ENCODE measurements around the gene GALNT17.

Gene GALNT17

GRCh38 chr7:71485586-71485985 is 353.6 kb downstream of the GALNT17 start:
- H3K79me2 ChIP-seq (ENCODE audit: insufficient read depth, low read length), result no peaks in the 10 kb centered on the region
- H3K27me3 ChIP-seq (ENCODE audit: insufficient read depth, low read length, poor library complexity, severe bottlenecking), result no peaks in the 10 kb centered on the region
- no peaks in the 10 kb centered on the region for H3K9me3 ChIP-seq (ENCODE audit: insufficient read depth, low read depth, low read length)
- H3F3A ChIP-seq (ENCODE audit: low read depth), result no peaks in the 10 kb centered on the region
- H4K20me1 ChIP-seq (ENCODE audit: insufficient read depth, low read length, poor library complexity, severe bottlenecking), result no peaks in the 10 kb centered on the region
- H2AFZ ChIP-seq (ENCODE audit: low read length), result no peak overlapping the region
- no peak overlapping the region for H3K4me3 ChIP-seq (ENCODE audit: low read length, poor library complexity, severe bottlenecking)
- H3K4me1 ChIP-seq (ENCODE audit: insufficient read depth, low read length, poor library complexity, severe bottlenecking), result no peaks in the 10 kb centered on the region
- H3K9ac ChIP-seq (ENCODE audit: low read depth, low read length, poor library complexity, severe bottlenecking), result no peak overlapping the region
- TF ChIP-seq EZH2phosphoT487 (IDR thresholded peaks at IDR 0.05; ENCODE audit: borderline replicate concordance), result no peak
- TF ChIP-seq, protein P1, sequence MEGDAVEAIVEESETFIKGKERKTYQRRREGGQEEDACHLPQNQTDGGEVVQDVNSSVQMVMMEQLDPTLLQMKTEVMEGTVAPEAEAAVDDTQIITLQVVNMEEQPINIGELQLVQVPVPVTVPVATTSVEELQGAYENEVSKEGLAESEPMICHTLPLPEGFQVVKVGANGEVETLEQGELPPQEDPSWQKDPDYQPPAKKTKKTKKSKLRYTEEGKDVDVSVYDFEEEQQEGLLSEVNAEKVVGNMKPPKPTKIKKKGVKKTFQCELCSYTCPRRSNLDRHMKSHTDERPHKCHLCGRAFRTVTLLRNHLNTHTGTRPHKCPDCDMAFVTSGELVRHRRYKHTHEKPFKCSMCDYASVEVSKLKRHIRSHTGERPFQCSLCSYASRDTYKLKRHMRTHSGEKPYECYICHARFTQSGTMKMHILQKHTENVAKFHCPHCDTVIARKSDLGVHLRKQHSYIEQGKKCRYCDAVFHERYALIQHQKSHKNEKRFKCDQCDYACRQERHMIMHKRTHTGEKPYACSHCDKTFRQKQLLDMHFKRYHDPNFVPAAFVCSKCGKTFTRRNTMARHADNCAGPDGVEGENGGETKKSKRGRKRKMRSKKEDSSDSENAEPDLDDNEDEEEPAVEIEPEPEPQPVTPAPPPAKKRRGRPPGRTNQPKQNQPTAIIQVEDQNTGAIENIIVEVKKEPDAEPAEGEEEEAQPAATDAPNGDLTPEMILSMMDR (conservative IDR thresholded peaks at IDR 0.05; ENCODE audit: low read length), result no peak
- H3K4me2 ChIP-seq (ENCODE audit: low read depth, low read length, poor library complexity, severe bottlenecking), result no peak overlapping the region
- H3K9me2 ChIP-seq (replicated peaks; ENCODE audit: low read depth, low read length), result no peaks in the 10 kb centered on the region
- H3K36me3 ChIP-seq (ENCODE audit: insufficient read depth, low read length), result no peaks in the 10 kb centered on the region

DNA sequence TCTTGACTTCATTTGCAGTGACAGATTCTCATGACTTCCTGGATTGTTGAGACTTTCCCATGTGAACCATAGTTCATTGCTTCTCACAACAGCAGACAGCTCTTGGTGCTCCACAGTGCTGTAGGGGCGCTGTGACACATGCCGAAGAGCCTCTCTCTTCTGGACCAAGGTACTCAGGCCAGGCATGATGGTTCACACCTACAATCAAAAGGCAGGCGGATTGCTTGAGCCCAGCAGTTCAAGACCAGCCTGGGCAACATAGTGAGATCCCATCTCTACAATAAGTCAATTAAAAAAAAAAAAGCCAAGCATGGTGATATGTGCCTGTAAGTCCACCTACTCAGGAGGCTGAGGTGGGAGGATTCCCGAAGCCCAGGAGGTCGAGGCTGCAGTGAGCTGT is 354.5 kb downstream of the GALNT17 start:
- no peaks in the 10 kb centered on the region for H4K20me1 ChIP-seq (ENCODE audit: insufficient read depth, low read length, poor library complexity, severe bottlenecking)
- H3K4me2 ChIP-seq (ENCODE audit: low read depth, low read length, poor library complexity, severe bottlenecking), result no peak overlapping the region
- H2AFZ ChIP-seq (ENCODE audit: low read length), result no peak overlapping the region
- H3K4me1 ChIP-seq (ENCODE audit: insufficient read depth, low read length, poor library complexity, severe bottlenecking), result no peaks in the 10 kb centered on the region
- H3K79me2 ChIP-seq (ENCODE audit: insufficient read depth, low read length), result no peaks in the 10 kb centered on the region
- no peaks in the 10 kb centered on the region for H3F3A ChIP-seq (ENCODE audit: low read depth)
- H3K27me3 ChIP-seq (ENCODE audit: insufficient read depth, low read length, poor library complexity, severe bottlenecking), result no peaks in the 10 kb centered on the region
- no peaks in the 10 kb centered on the region for H3K9me2 ChIP-seq (replicated peaks; ENCODE audit: low read depth, low read length)
- no peak overlapping the region for H3K9ac ChIP-seq (ENCODE audit: low read depth, low read length, poor library complexity, severe bottlenecking)
- H3K9me3 ChIP-seq (ENCODE audit: insufficient read depth, low read depth, low read length), result no peaks in the 10 kb centered on the region
- no peak overlapping the region for H3K4me3 ChIP-seq (ENCODE audit: low read length, poor library complexity, severe bottlenecking)
- no peaks in the 10 kb centered on the region for H3K36me3 ChIP-seq (ENCODE audit: insufficient read depth, low read length)
- TF ChIP-seq, protein P1 (conservative IDR thresholded peaks at IDR 0.05; ENCODE audit: low read length), result no peak
- TF ChIP-seq EZH2phosphoT487 (IDR thresholded peaks at IDR 0.05; ENCODE audit: borderline replicate concordance), result no peak

GRCh38 chr7:71486856-71487628 is 355.1 kb downstream of the GALNT17 start:
- no peak overlapping the region for H3K4me3 ChIP-seq (ENCODE audit: low read length, poor library complexity, severe bottlenecking)
- no peak for TF ChIP-seq EZH2phosphoT487 (IDR thresholded peaks at IDR 0.05; ENCODE audit: borderline replicate concordance)
- TF ChIP-seq, protein P1 (conservative IDR thresholded peaks at IDR 0.05; ENCODE audit: low read length), result no peak
- H3K9ac ChIP-seq (ENCODE audit: low read depth, low read length, poor library complexity, severe bottlenecking), result no peak overlapping the region
- H3K27me3 ChIP-seq (ENCODE audit: insufficient read depth, low read length, poor library complexity, severe bottlenecking), result no peaks in the 10 kb centered on the region
- no peaks in the 10 kb centered on the region for H3K9me2 ChIP-seq (replicated peaks; ENCODE audit: low read depth, low read length)
- no peaks in the 10 kb centered on the region for H4K20me1 ChIP-seq (ENCODE audit: insufficient read depth, low read length, poor library complexity, severe bottlenecking)
- H3K4me1 ChIP-seq (ENCODE audit: insufficient read depth, low read length, poor library complexity, severe bottlenecking), result no peaks in the 10 kb centered on the region
- no peaks in the 10 kb centered on the region for H3K36me3 ChIP-seq (ENCODE audit: insufficient read depth, low read length)
- no peak overlapping the region for H3K4me2 ChIP-seq (ENCODE audit: low read depth, low read length, poor library complexity, severe bottlenecking)
- H3K79me2 ChIP-seq (ENCODE audit: insufficient read depth, low read length), result no peaks in the 10 kb centered on the region
- no peak overlapping the region for H2AFZ ChIP-seq (ENCODE audit: low read length)
- H3K9me3 ChIP-seq (ENCODE audit: insufficient read depth, low read depth, low read length), result no peaks in the 10 kb centered on the region
- H3F3A ChIP-seq (ENCODE audit: low read depth), result no peaks in the 10 kb centered on the region

All from Loucy (cell line).